Neural progenitor cell (in vitro differentiated cells): ENCODE data around the gene TP53I13. TPM values are rescaled to one million over a fixed set of nuclear protein-coding genes. Genes with fewer than 3 reads are reported as not detected.

Experiments used
- DNase-seq: peaks from one replicate; pipeline ENCODE4 v3.0.0-alpha.2; 2016; ENCODE audit warnings: low spot score
- H2AFZ ChIP-seq: fragments of 200-600 bp; sonication (generic); replicated peaks from 2 replicates; pipeline ENCODE4 v1.6.1; 2016; ENCODE audit warnings: antibody characterized with exemption
- H3F3A ChIP-seq: fragments of 200-600 bp; sonication (generic); 2 replicates; pipeline ENCODE4 v1.6.1; 2016; ENCODE audit warnings: antibody characterized with exemption, low read depth
- H3K27ac ChIP-seq: fragments of 200-600 bp; sonication (generic); 2 replicates; pipeline ENCODE4 v1.5.1; 2016; ENCODE audit warnings: mild to moderate bottlenecking
- H3K27me3 ChIP-seq: fragments of 200-600 bp; sonication (generic); 2 replicates; pipeline ENCODE4 v1.6.1; 2016; ENCODE audit warnings: mild to moderate bottlenecking, moderate library complexity
- H3K36me3 ChIP-seq: fragments of 200-600 bp; sonication (generic); 2 replicates; pipeline ENCODE4 v1.5.1; 2016
- H3K4me1 ChIP-seq: fragments of 200-600 bp; sonication (generic); 2 replicates; pipeline ENCODE4 v1.6.1; 2016; ENCODE audit warnings: mixed run types
- H3K4me2 ChIP-seq: fragments of 200-600 bp; sonication (generic); 2 replicates; pipeline ENCODE4 v1.6.1; 2016
- H3K4me3 ChIP-seq: fragments of 200-600 bp; sonication (generic); 2 replicates; pipeline ENCODE4 v1.5.1; 2016
- H3K79me2 ChIP-seq: fragments of 200-600 bp; sonication (generic); 2 replicates; pipeline ENCODE4 v1.6.1; 2016; ENCODE audit warnings: low read depth
- H3K9ac ChIP-seq: fragments of 200-600 bp; sonication (generic); 2 replicates; pipeline ENCODE4 v1.6.1; 2016
- H3K9me3 ChIP-seq: fragments of 200-600 bp; sonication (generic); 2 replicates; pipeline ENCODE4 v1.5.1; 2016; ENCODE audit warnings: low read depth
- H4K20me1 ChIP-seq: fragments of 200-600 bp; sonication (generic); 2 replicates; pipeline ENCODE4 v1.6.1; 2016; ENCODE audit warnings: low read depth
- H3K27ac Mint-ChIP-seq: 3 replicates; pipeline ENCODE4 v1.8.0; 2021; ENCODE audit warnings: mixed read lengths
- H3K27me3 Mint-ChIP-seq: 2 replicates; pipeline ENCODE4 v1.8.0; 2022; ENCODE audit warnings: low read depth, mild to moderate bottlenecking, inconsistent platforms, moderate library complexity, mixed read lengths; ENCODE audit not compliant: insufficient read depth
- H3K36me3 Mint-ChIP-seq: 3 replicates; pipeline ENCODE4 v1.8.0; 2021; ENCODE audit warnings: mixed read lengths
- H3K4me1 Mint-ChIP-seq: 3 replicates; pipeline ENCODE4 v1.8.0; 2021; ENCODE audit warnings: mixed read lengths
- H3K4me3 Mint-ChIP-seq: 3 replicates; pipeline ENCODE4 v1.8.0; 2021; ENCODE audit warnings: mild to moderate bottlenecking, moderate library complexity, mixed read lengths
- H3K9me3 Mint-ChIP-seq: 3 replicates; pipeline ENCODE4 v1.8.0; 2020; ENCODE audit warnings: mixed read lengths
- CTCF ChIP-seq: fragments of 200-600 bp; sonication (generic); IDR thresholded peaks from 2 replicates; pipeline ENCODE4 v1.5.1; 2017; ENCODE audit warnings: antibody characterized with exemption, mild to moderate bottlenecking
- EZH2 ChIP-seq: fragments of 200-600 bp; sonication (generic); IDR thresholded peaks from 2 replicates; pipeline ENCODE4 v1.6.1; 2017; ENCODE audit warnings: antibody characterized with exemption, mild to moderate bottlenecking, moderate library complexity
- EZH2phosphoT487 ChIP-seq: fragments of 200-600 bp; sonication (generic); IDR thresholded peaks from 2 replicates; pipeline ENCODE4 v1.6.1; 2017; ENCODE audit warnings: antibody characterized with exemption
- total RNA-seq: library from RNA; depleted of rRNA; stranded (reverse); fragments of >200 nt; gene quantifications from 2 replicates; pipeline ENCODE4 v1.2.3, GENCODE V29; 2015; ENCODE audit warnings: low replicate concordance

Gene TP53I13
- total RNA-seq, 1 donor from 2014 or later = 9.2 TPM

GRCh38 chr17:29585080-29585751, 16.7 kb downstream of the TP53I13 start:
- no peak overlapping the region for H2AFZ ChIP-seq
- H3K27me3 ChIP-seq = no peaks in the 10 kb centered on the region
- peak overlapping the region; percentile 60 for H3K4me2 ChIP-seq
- H3K36me3 Mint-ChIP-seq = peaks cover 4% of the 10 kb centered on the region
- no peak for TF ChIP-seq EZH2phosphoT487
- TF ChIP-seq CTCF = peak; percentile 38
- H3F3A ChIP-seq = peaks cover 13% of the 10 kb centered on the region
- H3K9me3 Mint-ChIP-seq = no peaks in the 10 kb centered on the region
- peaks cover 38% of the 10 kb centered on the region for H3K4me1 ChIP-seq
- no peak for DNase-seq
- peaks cover 73% of the 10 kb centered on the region for H4K20me1 ChIP-seq
- H3K4me3 ChIP-seq = no peak overlapping the region
- H3K27ac ChIP-seq = no peak overlapping the region
- no peaks in the 10 kb centered on the region for H3K36me3 ChIP-seq
- H3K4me1 Mint-ChIP-seq = peaks cover 32% of the 10 kb centered on the region
- H3K27ac Mint-ChIP-seq = no peak overlapping the region
- no peaks in the 10 kb centered on the region for H3K9me3 ChIP-seq
- H3K9ac ChIP-seq = no peak overlapping the region
- H3K27me3 Mint-ChIP-seq = peaks cover 5% of the 10 kb centered on the region
- no peak overlapping the region for H3K4me3 Mint-ChIP-seq
- H3K79me2 ChIP-seq = peaks cover 61% of the 10 kb centered on the region

GRCh38 chr17:29586676-29587469, 18.4 kb downstream of the TP53I13 start:
- peak overlapping the region; percentile 84 for H3K4me3 ChIP-seq
- no peak overlapping the region for H3K27ac ChIP-seq
- H2AFZ ChIP-seq = no peak overlapping the region
- H4K20me1 ChIP-seq = peaks cover 64% of the 10 kb centered on the region
- H3K4me2 ChIP-seq = peak overlapping the region; percentile 90
- TF ChIP-seq EZH2phosphoT487 = no peak
- Mint-ChIP-seq H3K4me3 (peak overlapping the region; percentile 94), H3K27me3 (peaks cover 7% of the 10 kb centered on the region), H3K27ac (no peak overlapping the region), H3K4me1 (peaks cover 41% of the 10 kb centered on the region), H3K36me3 (peaks cover 2% of the 10 kb centered on the region), H3K9me3 (no peaks in the 10 kb centered on the region)
- H3K36me3 ChIP-seq = no peaks in the 10 kb centered on the region
- H3F3A ChIP-seq = peaks cover 14% of the 10 kb centered on the region
- peaks cover 61% of the 10 kb centered on the region for H3K79me2 ChIP-seq
- no peak for DNase-seq
- H3K27me3 ChIP-seq = no peaks in the 10 kb centered on the region
- peaks cover 46% of the 10 kb centered on the region for H3K4me1 ChIP-seq
- H3K9ac ChIP-seq = no peak overlapping the region
- no peaks in the 10 kb centered on the region for H3K9me3 ChIP-seq

- H2AFZ ChIP-seq = no peak overlapping the region
- no peaks in the 10 kb centered on the region for H3K36me3 ChIP-seq
- peaks cover 22% of the 10 kb centered on the region for H3F3A ChIP-seq
- H4K20me1 ChIP-seq = peaks cover 59% of the 10 kb centered on the region
- peak overlapping the region; percentile 84 for H3K4me3 ChIP-seq
- H3K4me1 ChIP-seq = peaks cover 53% of the 10 kb centered on the region
- peaks cover 2% of the 10 kb centered on the region for H3K36me3 Mint-ChIP-seq
- H3K9ac ChIP-seq = no peak overlapping the region
- no peak overlapping the region for H3K27ac ChIP-seq
- DNase-seq = peak; percentile 79
- H3K4me3 Mint-ChIP-seq = peak overlapping the region; percentile 94
- peak overlapping the region; percentile 90 for H3K4me2 ChIP-seq
- peaks cover 44% of the 10 kb centered on the region for H3K4me1 Mint-ChIP-seq
- H3K79me2 ChIP-seq = peaks cover 61% of the 10 kb centered on the region
- H3K9me3 ChIP-seq = no peaks in the 10 kb centered on the region
- H3K27me3 Mint-ChIP-seq = peaks cover 13% of the 10 kb centered on the region
- TF ChIP-seq EZH2 (no peak), EZH2phosphoT487 (no peak), CTCF (no peak)
- H3K27ac Mint-ChIP-seq = no peak overlapping the region
- no peaks in the 10 kb centered on the region for H3K9me3 Mint-ChIP-seq
- H3K27me3 ChIP-seq = no peaks in the 10 kb centered on the region
Observed at GRCh38 chr17:29587591-29587990, 19.1 kb downstream of the TP53I13 start.
